Activated gamma-delta T cell (primary cell): ENCODE results near the gene SLC35F6.

ENCODE experiments used
- DNase-seq: peaks from one replicate; lab custom pipeline; 2025; lab: John Stamatoyannopoulos, UW

The SLC35F6 gene

GRCh38 chr2:26822877-26823276 is 58.8 kb downstream of the SLC35F6 start:
- DNase-seq: no peak
